Activated naive CD4-positive, alpha-beta T cell treated with anti-CD3 and anti-CD28 coated beads, Interleukin-2, amount 50 U/mL, for 72 hours (primary cell): ENCODE data around the gene NMU. TPM values are rescaled to one million over a fixed set of nuclear protein-coding genes. Genes with fewer than 3 reads are reported as not detected.

ENCODE experiments used
- ATAC-seq, 2 donors: fragments of 150-1000 bp; cut with Tn5 transposase; 2 replicates each; pipeline ENCODE4 v1.10.0; 2021; ENCODE audit warnings: mild to moderate bottlenecking in 2 of 2, moderate library complexity in 2 of 2
- DNase-seq, 2 donors: peaks; one replicate each; pipeline ENCODE4 v3.0.0; 2021 to 2022; ENCODE audit warnings: low spot score in 2 of 2
- H3K27ac Mint-ChIP-seq, 2 donors: one replicate each; pipeline ENCODE4 v1.8.0; 2022; ENCODE audit warnings: mild to moderate bottlenecking in 2 of 2, mixed read lengths in 2 of 2
- H3K36me3 Mint-ChIP-seq, 2 donors: one replicate each; pipeline ENCODE4 v1.8.0; 2022; ENCODE audit warnings: mixed read lengths in 2 of 2
- H3K9me3 Mint-ChIP-seq, 2 donors: one replicate each; pipeline ENCODE4 v1.8.0; 2022; ENCODE audit warnings: mixed read lengths in 2 of 2
- total RNA-seq, 2 donors: library from RNA; stranded (reverse); gene quantifications; one replicate each; pipeline ENCODE4 v1.2.3, GENCODE V29; 2022

The NMU gene
- total RNA-seq, 2 donors from 2014 or later: 0.35 TPM; not detected in 1

GRCh38 chr4:55547918-55548317 is 88.2 kb downstream of the NMU start:
- DNase-seq (no peak), ATAC-seq (no peak)
- H3K36me3 Mint-ChIP-seq: peaks cover 0 to 8% of the 10 kb centered on the region in 2 donors
- H3K9me3 Mint-ChIP-seq: no peaks in the 10 kb centered on the region
- H3K27ac Mint-ChIP-seq: peak overlapping the region in 1 of 2 donors; percentile 86

GRCh38 chr4:55547466-55547770 is 88.7 kb downstream of the NMU start:
- Mint-ChIP-seq H3K27ac (peak overlapping the region; percentile 55 to 86), H3K9me3 (no peaks in the 10 kb centered on the region)
- no peak for DNase-seq

GRCh38 chr4:55546756-55547465 is 89.2 kb downstream of the NMU start, which contains the start of gene CLOCK:
Gene CLOCK (minus strand): TSS chr4:55546909. CDS start chr4:55482785, 64,124 bp downstream.
- Mint-ChIP-seq H3K36me3 (peaks cover 0 to 8% of the 10 kb centered on the region in 2 donors), H3K9me3 (no peaks in the 10 kb centered on the region), H3K27ac (peak within 1 kb of the TSS; percentile 86 to 94)
- ATAC-seq (peak; percentile 66 to 75), DNase-seq (peak; percentile 81 to 89)

More at GRCh38 chr4:55547466-55547770, 88.7 kb downstream of the NMU start:
- H3K36me3 Mint-ChIP-seq: peaks cover 0 to 8% of the 10 kb centered on the region in 2 donors
- no peak for ATAC-seq

- Mint-ChIP-seq H3K27ac (peak overlapping the region in 1 of 2 donors; percentile 86), H3K9me3 (no peaks in the 10 kb centered on the region), H3K36me3 (peaks cover 0 to 8% of the 10 kb centered on the region in 2 donors)
- no peak for DNase-seq
- peak; percentile 55 to 56 for ATAC-seq
Measured at GRCh38 chr4:55546506-55546755, 89.7 kb downstream of the NMU start.

GRCh38 chr4:55545641-55546505 is 90.2 kb downstream of the NMU start:
- H3K36me3 Mint-ChIP-seq: peaks cover 0 to 8% of the 10 kb centered on the region in 2 donors
- ATAC-seq: peak; percentile 36 to 60
- H3K27ac Mint-ChIP-seq: peak overlapping the region; percentile 86 to 94
- DNase-seq: peak; percentile 56 to 77
- no peaks in the 10 kb centered on the region for H3K9me3 Mint-ChIP-seq

Other genes starting within 250 kb of the NMU start
- gene TMEM165, start 240.3 kb downstream of the NMU start, total RNA-seq: 10 to 100 TPM; 64.5 to 71.3 TPM
- gene CLOCK, start 89.4 kb downstream of the NMU start, total RNA-seq: 10 to 100 TPM in 1 of 2 donors, 1 to 10 TPM in 1; 8.4 to 13.6 TPM
- gene PDCL2, start 44.1 kb downstream of the NMU start, total RNA-seq: not detected
- not detected for gene EXOC1L, start 183.5 kb upstream of the NMU start, total RNA-seq
- gene EXOC1, start 217.3 kb upstream of the NMU start, total RNA-seq: 10 to 100 TPM; 29.3 to 31.8 TPM